Measurements from ENCODE around the gene TLR7. TPM values are rescaled to one million over a fixed set of nuclear protein-coding genes. Genes with fewer than 3 reads are reported as not detected.

TLR7 gene
- polyA plus RNA-seq, 2 of the 4 experiments (the other 2 are of a cell fraction), result not detected

- POLR2A ChIA-PET, result no interaction called here
- DNase-seq (ENCODE audit: low read depth in 1 of 2, low spot score in 1 of 2), result no peak
- TF ChIP-seq SREBF2 (IDR thresholded peaks at IDR 0.05), result no peak
- TF ChIP-seq RCOR1 (IDR thresholded peaks at IDR 0.05; ENCODE audit: low read depth, low read length), result no peak
- no peak for TF ChIP-seq HEYL (CRISPR knock-in tag; IDR thresholded peaks at IDR 0.05)
- TF ChIP-seq CHD4 (IDR thresholded peaks at IDR 0.05; ENCODE audit: borderline replicate concordance), result no peak
- no peak for TF ChIP-seq GATA3 (IDR thresholded peaks at IDR 0.05; ENCODE audit: borderline replicate concordance)
- no peak for TF ChIP-seq HDAC2 (IDR thresholded peaks at IDR 0.05)
- TF ChIP-seq SMC3 (IDR thresholded peaks at IDR 0.05), result no peak
- no peak for TF ChIP-seq ELK1 (IDR thresholded peaks at IDR 0.05; ENCODE audit: low read depth, low read length)
- TF ChIP-seq RNF2 (IDR thresholded peaks at IDR 0.05; ENCODE audit: borderline replicate concordance, low read depth), result no peak
- no peak for TF ChIP-seq BHLHE40 (IDR thresholded peaks at IDR 0.05; ENCODE audit: low read depth, low read length)
- TF ChIP-seq HOXB13 (CRISPR knock-in tag; IDR thresholded peaks at IDR 0.05; ENCODE audit: low read depth), result no peak
- no peak for ATAC-seq
- CTCF ChIA-PET, result interaction anchor here (1.8 kb wide), 1 partner anchor 90 kb away, joined by 11 read pairs; no protein-coding TSS in a partner anchor
- no peak overlapping the region for H3K4me3 ChIP-seq
- H3K4me2 ChIP-seq, result no peak overlapping the region
- no peak overlapping the region for H3K27ac ChIP-seq
- WGBS (ENCODE audit: missing lambda C conversion rate), result 80% methylated on average over 8 of the region's 8 CpGs
- no peaks in the 10 kb centered on the region for H3K4me1 ChIP-seq
- H3K9me3 ChIP-seq, result no peaks in the 10 kb centered on the region
- no peak for FAIRE-seq
Measured at GRCh38 chrX:12903646-12904045, 36.8 kb downstream of the TLR7 start.

GRCh38 chrX:12906046-12906761 lies 39.3 kb downstream of the TLR7 start, which contains the start of gene TLR8:
Gene TLR8 (plus strand): TSS chrX:12906620. CDS start chrX:12906707, 87 bp downstream.
- FAIRE-seq (no peak), ATAC-seq (no peak), DNase-seq (ENCODE audit: low read depth in 1 of 2, low spot score in 1 of 2) (no peak)
- 80% methylated on average over 15 of the region's 15 CpGs for WGBS (ENCODE audit: missing lambda C conversion rate)
- no peak for TF ChIP-seq RARB (CRISPR knock-in tag; IDR thresholded peaks at IDR 0.05)
- TF ChIP-seq MAZ (IDR thresholded peaks at IDR 0.05; ENCODE audit: borderline replicate concordance, low read depth, low read length), result no peak
- TF ChIP-seq EHF (CRISPR knock-in tag; IDR thresholded peaks at IDR 0.05), result no peak
- TF ChIP-seq MAX (IDR thresholded peaks at IDR 0.05), result no peak
- no peak for TF ChIP-seq FOXS1 (CRISPR knock-in tag; IDR thresholded peaks at IDR 0.05)
- TF ChIP-seq ATOH8 (CRISPR knock-in tag; IDR thresholded peaks at IDR 0.05; ENCODE audit: low read depth), result no peak
- TF ChIP-seq HOXA7 (CRISPR knock-in tag; IDR thresholded peaks at IDR 0.05), result no peak
- no peak for TF ChIP-seq KDM5A (IDR thresholded peaks at IDR 0.05)
- no peak for TF ChIP-seq HOXB5 (CRISPR knock-in tag; IDR thresholded peaks at IDR 0.05)
- no peak for TF ChIP-seq CHD2 (IDR thresholded peaks at IDR 0.05; ENCODE audit: low read length, partially characterized antibody)
- TF ChIP-seq NFE2L2 (conservative IDR thresholded peaks at IDR 0.05; ENCODE audit: low read length), result no peak
- TF ChIP-seq HEYL (CRISPR knock-in tag; IDR thresholded peaks at IDR 0.05), result no peak
- no peak for TF ChIP-seq CBX8 (IDR thresholded peaks at IDR 0.05)
- no peak for TF ChIP-seq CEBPB (IDR thresholded peaks at IDR 0.05)
- no peak for TF ChIP-seq NPAS2 (CRISPR knock-in tag; IDR thresholded peaks at IDR 0.05; ENCODE audit: borderline replicate concordance)
- TF ChIP-seq USF2 (IDR thresholded peaks at IDR 0.05), result no peak
- no peak for TF ChIP-seq FOSL2 (IDR thresholded peaks at IDR 0.05)
- no peak for TF ChIP-seq FOSL2 (CRISPR knock-in tag; IDR thresholded peaks at IDR 0.05)
- no peak for TF ChIP-seq FOSB (CRISPR knock-in tag; IDR thresholded peaks at IDR 0.05)
- no peak for TF ChIP-seq CHD4 (IDR thresholded peaks at IDR 0.05; ENCODE audit: borderline replicate concordance)
- no peak for TF ChIP-seq RFX5 (IDR thresholded peaks at IDR 0.05)
- H3K4me3 ChIP-seq, result no peak within 1 kb of the TSS
- no peaks in the 10 kb centered on the region for H3K9me3 ChIP-seq
- POLR2A ChIA-PET, result no interaction called here
- CTCF ChIA-PET, result no interaction called here
- H3K4me1 ChIP-seq, result no peaks in the 10 kb centered on the region
- H3K27ac ChIP-seq, result no peak within 1 kb of the TSS
- H3K4me2 ChIP-seq, result no peak within 1 kb of the TSS

Data from A549 (cell line).